D721Med (cell line): ENCODE results near the gene GP1BA.

Source experiments
- DNase-seq: peaks from one replicate; pipeline ENCODE4 v3.0.0; 2011; ENCODE audit warnings: low spot score; ENCODE audit not compliant: insufficient read length
- FAIRE-seq: peaks from 2 replicates; lab custom pipeline; 2011; peaks lifted over from hg19 to GRCh38; lab: Jason Lieb, UNC
- CTCF ChIP-seq: IDR thresholded peaks from 2 replicates; pipeline ENCODE4 v1.5.1; 2012; ENCODE audit warnings: mild to moderate bottlenecking, control low read depth; ENCODE audit not compliant: insufficient read depth; ENCODE audit errors: missing control alignments

Gene GP1BA

GRCh38 chr17:4966844-4967538 is 34.9 kb downstream of the GP1BA start:
- no peak for TF ChIP-seq CTCF
- FAIRE-seq (peak; percentile 91), DNase-seq (peak; percentile 86)

- no peak for FAIRE-seq
- DNase-seq: peak; percentile 89
- no peak for TF ChIP-seq CTCF
Observed at GRCh38 chr17:4967539-4968485, 35.7 kb downstream of the GP1BA start, which contains the start of gene SPAG7. TSS of gene SPAG7 (minus strand) at chr17:4967817. CDS start at chr17:4967804, 13 bp downstream.

- FAIRE-seq (no peak), DNase-seq (no peak)
- TF ChIP-seq CTCF: no peak
Observed at GRCh38 chr17:4968486-4969046, 36.5 kb downstream of the GP1BA start.

- no peak for DNase-seq
- no peak for TF ChIP-seq CTCF
- FAIRE-seq: no peak
Observed at GRCh38 chr17:4969047-4969550, 37.0 kb downstream of the GP1BA start.

GRCh38 chr17:4969551-4970173 is 37.6 kb downstream of the GP1BA start:
- DNase-seq (no peak), FAIRE-seq (no peak)
- no peak for TF ChIP-seq CTCF

GRCh38 chr17:4970273-4970672 is 38.2 kb downstream of the GP1BA start:
- FAIRE-seq: no peak
- DNase-seq: no peak
- TF ChIP-seq CTCF: no peak
